AG04449 (cell line): ENCODE results near the gene CTSD.

Experiments
- CTCF ChIA-PET: fragments of 350-600 bp; formaldehyde crosslinking; extraction: SDS; loops from one replicate; lab custom pipeline; 2021; ENCODE audit warnings: antibody characterized with exemption; lab: Yijun Ruan, JAX
- POLR2A ChIA-PET: fragments of 400-600, 350-600 bp; formaldehyde crosslinking; extraction: SDS; loops from one replicate; lab custom pipeline; 2020; ENCODE audit warnings: antibody characterized with exemption, inconsistent platforms; lab: Yijun Ruan, JAX
- DNase-seq: peaks from one replicate; pipeline ENCODE4 v3.0.0-alpha.2; 2010; ENCODE audit warnings: low read depth, low spot score
- H3K4me3 ChIP-seq: 2 replicates; pipeline ENCODE4 v1.5.1; 2011; ENCODE audit warnings: low read depth, mild to moderate bottlenecking, control low read depth, low read length
- TF ChIP-seq, protein P1 (sequence below): IDR thresholded peaks from one replicate; pipeline ENCODE4 v1.5.1; 2011; ENCODE audit warnings: mild to moderate bottlenecking, moderate library complexity, low read length, control low read depth, inconsistent platforms; ENCODE audit not compliant: insufficient read depth; ENCODE audit errors: missing control alignments

CTSD gene

DNA sequence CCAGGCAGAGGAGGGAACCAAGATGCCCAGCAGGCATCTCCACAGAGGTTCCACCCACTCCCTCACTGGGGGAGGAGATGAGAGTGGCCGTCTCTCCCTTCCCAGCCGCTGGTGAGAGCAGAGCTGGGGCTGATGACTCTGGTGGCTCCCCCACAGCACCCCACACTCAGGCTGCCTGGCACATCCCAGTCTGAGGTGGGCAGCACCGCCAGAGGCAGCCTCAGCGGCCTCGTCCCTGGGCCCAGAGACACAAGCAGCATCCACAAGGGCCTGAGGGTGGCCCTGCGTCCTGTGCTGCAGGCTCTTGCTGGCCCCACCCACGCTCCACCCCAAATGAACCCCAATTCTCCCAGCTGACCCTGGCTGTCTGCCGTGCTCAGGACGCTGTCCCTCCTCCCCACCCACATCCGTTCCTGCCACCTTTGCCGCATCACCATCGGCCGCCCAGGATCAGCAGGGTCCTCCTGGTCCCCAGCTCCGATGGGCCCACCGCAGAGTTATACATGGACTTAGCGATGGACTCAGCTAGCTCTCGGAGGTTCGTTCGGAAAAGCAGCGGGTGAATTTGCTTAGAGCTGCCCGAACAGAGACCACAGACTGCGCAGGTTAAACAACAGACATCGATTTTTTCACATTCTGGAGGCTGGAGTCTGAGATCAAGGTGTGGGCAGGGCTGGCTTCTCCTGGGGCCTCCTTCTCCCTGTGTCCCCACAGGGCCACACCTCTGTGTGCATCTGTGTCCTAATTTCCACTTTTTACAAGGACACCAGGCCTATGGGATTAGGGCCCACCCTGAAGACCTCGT is 20.2 kb upstream of the CTSD start:
- CTCF ChIA-PET: interaction anchor here (2.0 kb wide), 1 partner anchor 10 kb away, joined by 5 read pairs; no protein-coding TSS in a partner anchor
- DNase-seq: no peak
- POLR2A ChIA-PET: interaction anchor here (0.7 kb wide), 1 partner anchor 25 kb away, joined by 4 read pairs; no protein-coding TSS in a partner anchor
- H3K4me3 ChIP-seq: no peak overlapping the region
- TF ChIP-seq, protein P1, sequence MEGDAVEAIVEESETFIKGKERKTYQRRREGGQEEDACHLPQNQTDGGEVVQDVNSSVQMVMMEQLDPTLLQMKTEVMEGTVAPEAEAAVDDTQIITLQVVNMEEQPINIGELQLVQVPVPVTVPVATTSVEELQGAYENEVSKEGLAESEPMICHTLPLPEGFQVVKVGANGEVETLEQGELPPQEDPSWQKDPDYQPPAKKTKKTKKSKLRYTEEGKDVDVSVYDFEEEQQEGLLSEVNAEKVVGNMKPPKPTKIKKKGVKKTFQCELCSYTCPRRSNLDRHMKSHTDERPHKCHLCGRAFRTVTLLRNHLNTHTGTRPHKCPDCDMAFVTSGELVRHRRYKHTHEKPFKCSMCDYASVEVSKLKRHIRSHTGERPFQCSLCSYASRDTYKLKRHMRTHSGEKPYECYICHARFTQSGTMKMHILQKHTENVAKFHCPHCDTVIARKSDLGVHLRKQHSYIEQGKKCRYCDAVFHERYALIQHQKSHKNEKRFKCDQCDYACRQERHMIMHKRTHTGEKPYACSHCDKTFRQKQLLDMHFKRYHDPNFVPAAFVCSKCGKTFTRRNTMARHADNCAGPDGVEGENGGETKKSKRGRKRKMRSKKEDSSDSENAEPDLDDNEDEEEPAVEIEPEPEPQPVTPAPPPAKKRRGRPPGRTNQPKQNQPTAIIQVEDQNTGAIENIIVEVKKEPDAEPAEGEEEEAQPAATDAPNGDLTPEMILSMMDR: no peak

DNA sequence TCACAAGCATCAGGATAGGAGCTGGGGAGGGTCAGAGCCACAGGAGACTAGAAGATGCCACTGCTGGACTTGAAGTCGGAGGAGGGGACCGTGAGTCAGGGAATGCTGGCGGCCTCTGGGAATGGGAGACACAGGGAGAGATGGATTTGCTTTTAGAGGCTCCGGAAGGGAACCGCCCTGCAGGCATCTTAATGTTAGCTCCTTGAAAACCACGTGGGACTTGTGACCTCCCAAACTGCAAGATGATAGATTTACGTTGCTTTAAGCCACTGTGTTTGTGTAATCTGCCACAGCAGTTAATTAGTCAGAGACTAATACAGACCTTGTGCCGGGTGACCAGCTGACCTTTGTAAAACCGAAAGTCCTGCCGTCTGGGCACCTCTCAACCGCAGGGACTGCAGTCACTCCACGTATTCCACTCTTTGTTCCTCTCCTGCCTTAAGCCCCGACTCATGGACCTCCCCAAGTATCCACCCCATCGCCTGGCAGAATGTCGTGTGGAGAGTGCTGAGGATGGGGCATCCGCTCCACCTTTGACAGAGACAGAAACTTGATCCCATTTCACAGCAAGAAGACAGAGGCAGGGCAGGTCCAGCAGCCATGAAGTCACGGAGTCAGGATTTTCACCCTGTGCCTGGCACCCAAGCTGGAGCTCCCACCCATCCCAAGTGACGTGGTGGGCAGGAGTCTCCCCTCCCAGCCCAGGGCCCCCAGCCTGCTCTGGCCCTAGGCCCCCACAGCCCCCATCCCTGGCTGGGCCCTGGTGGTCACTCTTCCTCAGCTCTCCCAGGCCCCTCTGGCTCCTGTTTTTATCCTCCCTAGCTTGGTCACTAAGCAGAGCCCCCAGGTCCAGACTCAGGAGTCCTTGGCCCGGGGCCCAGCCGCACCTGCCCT is 19.4 kb upstream of the CTSD start:
- CTCF ChIA-PET: interaction anchor here (0.8 to 2.0 kb wide), 3 partner anchors 9 to 53 kb away, joined by 3 to 5 read pairs (median 5); no protein-coding TSS in a partner anchor
- TF ChIP-seq, protein P1: no peak
- no peak overlapping the region for H3K4me3 ChIP-seq
- no peak for DNase-seq
- POLR2A ChIA-PET: interaction anchor here (0.5 to 1.0 kb wide), 3 partner anchors 26 to 59 kb away, joined by 3 to 4 read pairs (median 3); partner anchors contain the start of gene IFITM10

DNA sequence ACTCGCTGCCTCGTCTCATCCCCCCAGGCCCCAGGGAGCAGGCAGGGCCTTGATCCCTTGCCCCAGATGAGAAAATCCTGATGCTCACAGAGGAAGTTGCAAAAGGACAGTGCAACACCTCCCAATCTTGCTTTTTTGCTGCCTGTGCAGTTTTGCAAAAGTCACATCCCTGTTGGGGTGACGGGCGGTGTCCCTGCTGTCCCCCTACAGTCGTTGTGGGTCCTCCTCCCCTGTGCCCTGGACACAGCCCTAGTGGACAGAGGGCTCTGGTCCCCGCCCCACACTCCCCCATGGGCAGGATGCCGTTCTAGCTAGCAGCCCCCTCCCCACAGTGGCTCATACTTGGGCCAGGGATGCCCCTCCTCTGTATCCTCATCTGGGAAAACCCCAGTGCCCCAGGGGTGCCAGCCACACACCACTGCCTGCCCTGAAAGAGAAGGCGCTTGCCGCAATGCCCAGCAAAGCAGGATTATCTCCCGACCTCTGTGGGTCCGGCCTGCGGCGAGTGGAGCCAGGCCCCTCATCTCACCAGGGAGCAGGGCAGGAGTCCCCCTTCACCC is 18.4 kb upstream of the CTSD start:
- DNase-seq: no peak
- ChIA-PET POLR2A (interaction anchor here (0.5 to 1.0 kb wide), 2 partner anchors 32 to 58 kb away, joined by 3 read pairs; partner anchors contain the start of gene IFITM10), CTCF (interaction anchor here (1.0 kb wide), 1 partner anchor 51 kb away, joined by 5 read pairs; no protein-coding TSS in a partner anchor)

DNA sequence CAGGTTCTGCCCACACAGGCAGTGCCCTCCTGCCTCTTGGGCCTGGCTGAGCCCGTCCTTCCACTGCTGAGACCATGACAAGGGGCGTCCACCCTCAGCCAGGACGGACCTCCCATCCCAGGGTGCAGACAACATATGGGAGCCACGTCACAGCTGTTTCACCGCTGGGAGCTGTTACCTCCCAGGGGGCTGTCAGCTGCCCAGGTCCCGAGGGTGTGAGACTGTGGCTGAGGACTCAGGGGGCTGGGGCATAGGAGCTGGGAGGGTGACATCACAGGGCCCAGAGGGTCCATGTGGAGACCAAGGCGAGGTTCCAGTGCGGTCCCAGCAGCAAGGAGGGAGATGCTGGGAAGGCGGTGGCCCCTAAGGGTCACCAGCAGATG is 17.9 kb upstream of the CTSD start:
- TF ChIP-seq, protein P1: no peak
- ChIA-PET CTCF (no interaction called here), POLR2A (no interaction called here)
- no peak for DNase-seq
- no peak overlapping the region for H3K4me3 ChIP-seq

More for the DNA sequence above, 18.4 kb upstream of the CTSD start:
- no peak overlapping the region for H3K4me3 ChIP-seq
- TF ChIP-seq, protein P1: no peak

DNA sequence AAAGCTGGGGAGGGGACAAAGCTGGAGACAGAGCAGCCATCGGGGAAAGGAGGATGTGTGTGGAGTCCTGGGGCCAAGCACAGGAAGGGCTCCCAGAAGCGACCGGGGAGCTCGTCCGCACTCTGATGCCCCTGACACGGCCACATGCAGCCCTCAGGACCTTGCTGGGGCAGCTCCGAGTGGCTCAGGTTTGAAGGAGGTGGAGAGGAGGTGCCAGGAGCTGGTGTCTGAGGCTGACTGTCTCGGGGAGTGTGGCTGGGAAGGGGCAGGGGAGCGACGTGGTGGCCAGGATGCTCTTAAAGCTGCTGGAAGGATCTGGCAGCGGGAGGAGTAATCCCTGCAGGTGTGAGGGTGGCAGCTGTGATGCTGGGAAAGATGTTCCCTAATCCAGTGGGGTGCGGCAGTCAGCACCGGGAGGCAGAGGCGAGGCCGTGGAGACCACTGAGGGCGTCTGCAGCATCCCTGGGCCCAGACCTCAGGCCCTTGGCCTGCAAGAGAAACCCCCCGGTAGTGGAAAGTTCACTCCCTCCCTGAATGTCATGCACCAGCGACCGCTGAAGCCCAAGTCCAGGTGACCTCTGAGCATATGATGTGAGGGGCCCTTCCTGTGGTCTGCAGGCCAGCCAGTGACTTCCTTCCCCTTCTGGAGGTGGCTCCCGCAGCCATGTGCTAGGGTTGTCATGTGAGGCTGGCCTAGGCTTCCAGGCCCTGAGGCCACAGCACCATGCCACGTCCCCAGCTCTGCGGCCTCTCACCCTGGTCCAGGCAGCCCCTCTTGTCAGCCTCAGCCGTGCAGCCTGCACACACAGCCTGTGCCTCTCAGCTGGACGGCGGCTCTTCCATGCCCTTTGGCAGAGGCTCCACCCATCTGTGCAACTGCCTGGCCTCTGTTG is 17.2 kb upstream of the CTSD start:
- TF ChIP-seq, protein P1: no peak
- H3K4me3 ChIP-seq: no peak overlapping the region
- CTCF ChIA-PET: no interaction called here
- no peak for DNase-seq
- POLR2A ChIA-PET: no interaction called here
